ENCODE results near the gene ACO1.

Gene ACO1

GRCh38 chr9:32502464-32502863 is 118.0 kb downstream of the ACO1 start:
- DNase-seq: no peak

DNA sequence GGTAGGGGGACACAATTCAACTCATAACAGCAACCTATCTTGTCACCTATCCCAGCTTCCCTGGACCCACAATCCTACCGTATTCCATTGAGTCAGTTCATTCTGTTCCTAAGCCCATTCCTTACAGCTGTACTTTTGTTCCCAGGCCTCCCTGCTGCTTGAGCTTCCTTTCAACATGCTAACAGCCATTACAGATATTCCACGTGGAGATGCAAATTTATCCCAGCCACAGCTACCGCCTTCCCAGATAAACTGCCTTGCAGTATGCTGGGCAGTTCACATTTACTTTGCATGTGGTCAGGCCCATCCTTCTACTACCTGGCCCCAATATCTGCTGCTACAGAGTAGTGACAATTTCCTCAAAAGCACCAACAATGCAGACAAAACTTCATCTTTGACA is 118.6 kb downstream of the ACO1 start:
- no peak for DNase-seq

Measured in CD4-positive, alpha-beta T cell treated with Interleukin-4 for 4 hours (primary cell).